RWPE1 (cell line): Measurements from ENCODE around the gene PTPRD.

ENCODE experiments used
- CTCF ChIA-PET: fragments of 350-600 bp; sonication (Branson Sonifier 250); formaldehyde crosslinking; extraction: SDS; loops from one replicate; lab custom pipeline; 2021; lab: Yijun Ruan, JAX
- POLR2A ChIA-PET: fragments of 400-600 bp; formaldehyde crosslinking; extraction: SDS; loops from one replicate; lab custom pipeline; 2020; ENCODE audit warnings: antibody characterized with exemption; ENCODE audit not compliant: low non-redundant PET; lab: Yijun Ruan, JAX
- DNase-seq: peaks from one replicate; pipeline ENCODE4 v3.0.0; 2012; ENCODE audit warnings: low spot score
- H3K27ac ChIP-seq: fragments of 450-650 bp; 2 replicates; pipeline ENCODE4 v1.5.1; 2017
- CTCF ChIP-seq: fragments of 450-650 bp; conservative IDR thresholded peaks from 2 replicates; pipeline ENCODE4 v1.5.1; 2017; ENCODE audit warnings: low read depth, mild to moderate bottlenecking

Gene PTPRD

GRCh38 chr9:8860086-8860485, 1752.7 kb downstream of the PTPRD start:
- TF ChIP-seq CTCF, result no peak
- POLR2A ChIA-PET, result no interaction called here
- CTCF ChIA-PET, result no interaction called here
- DNase-seq, result no peak
- H3K27ac ChIP-seq, result no peak overlapping the region

DNA sequence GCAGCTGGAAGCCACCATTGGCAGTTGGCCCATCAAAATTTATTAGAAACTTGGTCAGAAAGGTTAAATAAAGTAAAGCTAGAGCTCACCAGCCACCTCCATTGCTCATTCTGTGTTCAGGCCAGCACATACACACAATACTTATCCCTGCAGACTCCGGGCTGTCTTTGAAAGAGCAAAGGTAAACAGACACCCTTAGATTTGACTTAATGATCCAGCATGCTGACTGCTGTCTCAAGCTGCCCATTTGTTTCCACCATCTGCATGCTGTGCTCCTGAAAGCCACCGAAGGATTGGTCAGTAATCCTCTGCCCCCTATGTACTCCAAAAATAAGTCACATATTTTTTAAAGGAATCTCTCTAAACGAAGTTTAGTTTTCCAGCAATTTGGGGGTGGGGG, 1753.4 kb downstream of the PTPRD start:
- CTCF ChIA-PET, result no interaction called here
- POLR2A ChIA-PET, result no interaction called here
- TF ChIP-seq CTCF, result no peak
- DNase-seq, result no peak
- no peak overlapping the region for H3K27ac ChIP-seq

GRCh38 chr9:8858596-8859161, 1754.1 kb downstream of the PTPRD start:
- DNase-seq, result no peak
- no peak for TF ChIP-seq CTCF
- ChIA-PET POLR2A (no interaction called here), CTCF (no interaction called here)
- no peak overlapping the region for H3K27ac ChIP-seq

DNA sequence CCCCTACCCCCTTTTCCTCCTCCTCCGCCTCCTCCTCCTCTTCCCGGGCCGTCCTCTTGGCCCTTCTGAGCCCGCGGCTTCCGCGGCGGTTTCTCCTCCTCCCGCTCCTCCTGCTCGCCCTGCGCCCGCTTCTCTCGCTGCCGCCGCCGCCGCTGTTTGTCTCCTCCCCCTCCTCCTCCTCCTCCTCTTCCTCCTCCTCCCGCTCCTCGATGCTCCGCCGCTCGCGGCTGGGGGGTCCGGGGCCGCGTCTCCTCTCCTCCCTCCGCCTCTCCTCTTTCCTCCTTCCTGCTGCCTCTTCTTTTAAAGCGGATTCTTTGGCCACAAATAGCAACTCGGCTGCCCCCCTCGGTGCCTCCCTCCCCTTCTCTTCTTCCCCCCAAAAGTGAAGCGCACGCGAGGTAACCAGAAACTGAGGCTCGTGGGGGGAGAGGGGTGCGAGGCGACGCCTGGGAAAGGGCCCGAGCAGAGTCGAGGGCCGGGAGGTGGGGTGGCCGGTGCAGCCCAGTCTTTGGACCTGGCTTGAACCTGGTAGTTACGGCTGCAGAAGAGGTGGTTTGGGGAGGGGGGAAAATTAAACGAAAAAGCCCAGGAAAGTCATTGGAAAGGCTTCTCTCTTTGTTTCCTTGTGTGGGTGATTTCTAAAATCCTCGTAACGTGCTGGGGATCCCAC, 1754.7 kb downstream of the PTPRD start:
- POLR2A ChIA-PET, result no interaction called here
- no peak overlapping the region for H3K27ac ChIP-seq
- CTCF ChIA-PET, result no interaction called here
- DNase-seq, result no peak
- no peak for TF ChIP-seq CTCF

DNA sequence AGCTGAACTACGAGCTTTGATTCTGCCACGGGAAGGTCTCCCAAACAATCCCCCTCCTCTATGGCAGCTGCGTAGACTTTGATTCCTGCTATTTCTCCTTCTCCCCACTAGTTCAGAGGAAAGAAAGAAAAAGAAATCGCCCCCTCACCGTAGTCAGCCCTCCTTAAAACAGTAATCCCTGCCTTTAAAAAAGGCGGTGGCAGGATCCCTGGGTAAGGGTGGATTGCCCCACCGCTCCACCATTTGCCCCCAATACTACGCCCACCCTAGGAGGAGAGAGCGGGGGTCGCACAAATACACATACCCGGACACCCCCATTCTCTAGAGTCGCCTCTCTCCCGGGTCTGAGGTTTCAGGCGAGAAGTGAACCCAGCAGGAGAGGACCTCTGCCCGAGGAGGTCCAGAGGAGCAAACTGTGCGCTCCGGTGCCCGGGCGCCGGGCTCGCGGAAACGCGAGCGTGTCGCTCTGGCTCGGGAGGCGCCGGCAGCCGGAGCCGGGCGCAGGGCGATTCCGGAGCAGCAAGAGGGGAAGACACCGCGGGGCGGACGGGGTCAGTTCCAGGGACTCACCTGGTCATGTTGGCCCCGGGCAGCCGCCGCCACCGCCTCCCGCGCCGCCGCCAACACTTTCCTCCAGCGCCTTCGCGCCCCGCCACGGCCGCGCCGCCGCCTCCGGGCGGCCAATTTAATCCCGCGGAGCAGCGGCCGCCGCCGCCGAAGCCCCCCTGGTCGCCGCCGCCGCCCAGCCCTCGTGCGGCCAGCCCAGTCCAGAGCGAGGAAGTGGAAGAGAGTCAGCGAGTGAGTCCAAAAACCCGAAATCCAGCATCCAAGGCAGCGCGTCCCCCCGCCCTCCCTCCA, 1755.5 kb downstream of the PTPRD start:
- H3K27ac ChIP-seq, result no peak overlapping the region
- POLR2A ChIA-PET, result no interaction called here
- no peak for TF ChIP-seq CTCF
- DNase-seq, result no peak
- CTCF ChIA-PET, result no interaction called here

DNA sequence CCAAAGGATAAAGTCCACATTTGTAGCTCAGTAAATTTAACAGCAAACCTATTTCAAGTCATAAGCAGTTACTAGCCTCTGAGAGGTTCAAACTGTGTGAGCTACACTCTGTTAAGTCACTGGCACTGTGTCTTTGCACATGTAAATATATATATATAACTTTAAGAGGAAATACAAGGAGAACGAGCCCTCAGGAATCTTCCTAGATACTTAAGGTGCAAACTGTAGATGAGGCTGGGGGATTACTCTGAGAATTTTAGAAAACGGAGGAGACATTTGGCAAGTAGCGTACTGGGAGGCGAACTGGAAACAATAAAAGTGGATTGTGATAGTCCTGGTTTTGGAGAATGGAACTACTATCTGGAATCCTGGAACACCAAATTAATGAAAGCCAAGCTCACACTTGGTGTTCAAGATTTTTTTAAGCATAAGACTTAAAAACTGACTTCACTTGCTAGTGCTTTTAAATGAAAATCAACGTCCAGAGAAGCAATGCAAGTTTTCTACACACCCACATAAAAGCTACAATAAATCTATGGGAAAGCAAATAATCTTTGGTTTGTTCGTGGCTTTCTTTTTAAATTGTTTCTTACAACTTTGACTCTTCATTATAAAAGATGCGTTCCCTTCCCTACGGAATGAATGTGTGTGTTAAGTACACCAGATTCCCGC, 1756.3 kb downstream of the PTPRD start:
- no peak for DNase-seq
- no peak for TF ChIP-seq CTCF
- ChIA-PET POLR2A (no interaction called here), CTCF (interaction anchor here (0.7 kb wide), 1 partner anchor 490 kb away, joined by 3 read pairs; no protein-coding TSS in a partner anchor)
- H3K27ac ChIP-seq, result no peak overlapping the region
